Measurements from ENCODE around the gene NMBR. TPM values are rescaled to one million over a fixed set of nuclear protein-coding genes. Genes with fewer than 3 reads are reported as not detected.
"Not testable (repeated sequence)": the region's sequence is repeated elsewhere in the genome, so short reads cannot be mapped to it uniquely, and the experiment has no call there.

The NMBR gene
- total RNA-seq, 3 donors from 2014 or later (not counting 1 experiment from before 2014, with no cell fraction given), result not detected

DNA sequence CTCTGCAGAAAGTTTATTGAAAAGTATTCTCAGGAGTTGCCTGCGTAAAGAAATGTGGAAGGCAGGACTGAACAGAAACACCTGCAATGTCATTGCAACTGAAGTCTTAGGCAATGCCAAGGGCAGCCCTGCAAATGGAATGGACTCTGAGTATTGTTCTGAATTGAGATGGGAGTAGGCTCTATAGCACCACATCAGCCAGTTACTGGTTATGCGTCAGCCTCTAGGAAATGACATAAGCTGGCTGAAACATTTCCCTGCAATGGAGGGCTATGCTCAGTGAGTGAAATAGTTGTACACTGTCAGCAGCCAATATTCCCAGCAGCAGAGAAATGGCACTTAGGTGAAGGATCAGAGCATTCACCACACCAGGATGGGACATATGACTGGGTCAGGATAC lies 28.0 kb downstream of the NMBR start:
- Histone ChIP-seq H3K4me3 (ENCODE audit: low read length) (no peak overlapping the region), H3K27me3 (ENCODE audit: control insufficient read depth, insufficient read depth, low read length) (peaks cover 3% of the 10 kb centered on the region), H3K36me3 (ENCODE audit: control insufficient read depth, insufficient read depth, low read length) (no peaks in the 10 kb centered on the region), H3K27ac (ENCODE audit: low read length) (no peak overlapping the region), H3K9me3 (ENCODE audit: control insufficient read depth, insufficient read depth, low read length) (no peaks in the 10 kb centered on the region), H3K4me1 (ENCODE audit: control insufficient read depth, insufficient read depth, low read length) (no peaks in the 10 kb centered on the region)
- H3K27ac Mint-ChIP-seq, result no peak overlapping the region
- DNase-seq, result no peak
- ATAC-seq, result no peak
- peaks cover 10 to 32% of the 10 kb centered on the region in 2 donors for H3K27me3 Mint-ChIP-seq (ENCODE audit: low read depth in 2 of 2)
- TF ChIP-seq, protein P1, sequence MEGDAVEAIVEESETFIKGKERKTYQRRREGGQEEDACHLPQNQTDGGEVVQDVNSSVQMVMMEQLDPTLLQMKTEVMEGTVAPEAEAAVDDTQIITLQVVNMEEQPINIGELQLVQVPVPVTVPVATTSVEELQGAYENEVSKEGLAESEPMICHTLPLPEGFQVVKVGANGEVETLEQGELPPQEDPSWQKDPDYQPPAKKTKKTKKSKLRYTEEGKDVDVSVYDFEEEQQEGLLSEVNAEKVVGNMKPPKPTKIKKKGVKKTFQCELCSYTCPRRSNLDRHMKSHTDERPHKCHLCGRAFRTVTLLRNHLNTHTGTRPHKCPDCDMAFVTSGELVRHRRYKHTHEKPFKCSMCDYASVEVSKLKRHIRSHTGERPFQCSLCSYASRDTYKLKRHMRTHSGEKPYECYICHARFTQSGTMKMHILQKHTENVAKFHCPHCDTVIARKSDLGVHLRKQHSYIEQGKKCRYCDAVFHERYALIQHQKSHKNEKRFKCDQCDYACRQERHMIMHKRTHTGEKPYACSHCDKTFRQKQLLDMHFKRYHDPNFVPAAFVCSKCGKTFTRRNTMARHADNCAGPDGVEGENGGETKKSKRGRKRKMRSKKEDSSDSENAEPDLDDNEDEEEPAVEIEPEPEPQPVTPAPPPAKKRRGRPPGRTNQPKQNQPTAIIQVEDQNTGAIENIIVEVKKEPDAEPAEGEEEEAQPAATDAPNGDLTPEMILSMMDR (IDR thresholded peaks at IDR 0.05), result no peak
- no peaks in the 10 kb centered on the region for H3K36me3 Mint-ChIP-seq
- 92% methylated on average over 2 of the region's 2 CpGs for WGBS (ENCODE audit: insufficient coverage)
- no peak overlapping the region for H3K4me3 Mint-ChIP-seq
- no peaks in the 10 kb centered on the region for H3K4me1 Mint-ChIP-seq
- intact Hi-C loops (cut with micrococcal nuclease), result no loop called here
- H3K9me3 Mint-ChIP-seq, result no peaks in the 10 kb centered on the region

DNA sequence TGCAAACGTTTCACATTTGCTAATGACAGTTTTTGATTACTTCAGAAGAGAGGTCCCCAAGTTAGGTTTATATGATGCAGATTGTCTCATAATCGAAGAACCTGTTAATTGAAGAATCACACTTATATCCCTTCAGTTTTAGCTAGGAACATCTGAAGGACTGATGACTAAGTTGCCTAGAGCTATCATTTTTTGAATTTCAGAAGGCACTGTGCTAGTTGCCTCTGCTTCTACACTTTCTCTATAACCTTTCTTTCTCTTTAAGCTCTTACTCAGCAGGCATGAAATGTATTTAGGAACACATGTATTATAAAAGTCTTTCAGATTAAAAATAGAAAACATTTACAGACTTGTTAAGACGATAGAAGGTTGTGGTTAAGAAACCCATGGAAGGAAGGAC lies 28.6 kb downstream of the NMBR start:
- H3K4me3 Mint-ChIP-seq, result no peak overlapping the region
- no peaks in the 10 kb centered on the region for H3K9me3 Mint-ChIP-seq
- no peaks in the 10 kb centered on the region for H3K4me1 Mint-ChIP-seq
- Histone ChIP-seq H3K36me3 (ENCODE audit: control insufficient read depth, insufficient read depth, low read length) (no peaks in the 10 kb centered on the region), H3K9me3 (ENCODE audit: control insufficient read depth, insufficient read depth, low read length) (no peaks in the 10 kb centered on the region), H3K27ac (ENCODE audit: low read length) (no peak overlapping the region), H3K4me1 (ENCODE audit: control insufficient read depth, insufficient read depth, low read length) (no peaks in the 10 kb centered on the region), H3K27me3 (ENCODE audit: control insufficient read depth, insufficient read depth, low read length) (peaks cover 3% of the 10 kb centered on the region), H3K4me3 (ENCODE audit: low read length) (no peak overlapping the region)
- H3K36me3 Mint-ChIP-seq, result no peaks in the 10 kb centered on the region
- TF ChIP-seq, protein P1 (IDR thresholded peaks at IDR 0.05), result no peak
- intact Hi-C loops (cut with micrococcal nuclease), result no loop called here
- ATAC-seq (no peak), DNase-seq (no peak)
- H3K27me3 Mint-ChIP-seq (ENCODE audit: low read depth in 2 of 2), result peaks cover 6 to 26% of the 10 kb centered on the region in 2 donors
- 70% methylated on average over 3 of the region's 3 CpGs for WGBS (ENCODE audit: insufficient coverage)
- H3K27ac Mint-ChIP-seq, result no peak overlapping the region

DNA sequence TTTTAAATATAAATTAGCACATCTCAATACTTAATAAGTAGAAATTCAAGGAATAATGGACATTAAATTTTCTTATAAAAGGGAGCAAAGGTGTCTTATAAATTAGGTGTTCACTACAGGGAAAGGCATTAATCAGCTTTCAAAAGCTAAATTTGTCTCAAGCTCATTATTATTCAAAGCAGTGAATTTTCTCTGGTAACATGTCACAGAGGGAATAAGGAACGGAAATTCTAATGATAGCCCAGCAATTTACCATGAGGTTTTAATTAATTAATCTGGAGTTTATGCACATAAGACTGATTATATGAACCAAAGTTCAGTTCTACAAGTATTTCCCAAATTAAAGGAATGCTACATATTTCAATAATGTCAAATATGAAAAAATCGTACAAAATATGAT lies 29.6 kb downstream of the NMBR start:
- WGBS (ENCODE audit: insufficient coverage), result 86% methylated on average over 1 of the region's 2 CpGs
- Histone ChIP-seq H3K27ac (ENCODE audit: low read length) (no peak overlapping the region), H3K4me3 (ENCODE audit: low read length) (no peak overlapping the region), H3K27me3 (ENCODE audit: control insufficient read depth, insufficient read depth, low read length) (peaks cover 3% of the 10 kb centered on the region), H3K4me1 (ENCODE audit: control insufficient read depth, insufficient read depth, low read length) (no peaks in the 10 kb centered on the region), H3K9me3 (ENCODE audit: control insufficient read depth, insufficient read depth, low read length) (no peaks in the 10 kb centered on the region), H3K36me3 (ENCODE audit: control insufficient read depth, insufficient read depth, low read length) (no peaks in the 10 kb centered on the region)
- no peak overlapping the region for H3K27ac Mint-ChIP-seq
- H3K4me3 Mint-ChIP-seq, result no peak overlapping the region
- intact Hi-C loops (cut with micrococcal nuclease), result no loop called here
- DNase-seq (no peak), ATAC-seq (no peak)
- TF ChIP-seq, protein P1 (IDR thresholded peaks at IDR 0.05), result no peak
- no peaks in the 10 kb centered on the region for H3K4me1 Mint-ChIP-seq
- peaks cover 6 to 19% of the 10 kb centered on the region in 2 donors for H3K27me3 Mint-ChIP-seq (ENCODE audit: low read depth in 2 of 2)
- no peaks in the 10 kb centered on the region for H3K36me3 Mint-ChIP-seq
- H3K9me3 Mint-ChIP-seq, result no peaks in the 10 kb centered on the region

DNA sequence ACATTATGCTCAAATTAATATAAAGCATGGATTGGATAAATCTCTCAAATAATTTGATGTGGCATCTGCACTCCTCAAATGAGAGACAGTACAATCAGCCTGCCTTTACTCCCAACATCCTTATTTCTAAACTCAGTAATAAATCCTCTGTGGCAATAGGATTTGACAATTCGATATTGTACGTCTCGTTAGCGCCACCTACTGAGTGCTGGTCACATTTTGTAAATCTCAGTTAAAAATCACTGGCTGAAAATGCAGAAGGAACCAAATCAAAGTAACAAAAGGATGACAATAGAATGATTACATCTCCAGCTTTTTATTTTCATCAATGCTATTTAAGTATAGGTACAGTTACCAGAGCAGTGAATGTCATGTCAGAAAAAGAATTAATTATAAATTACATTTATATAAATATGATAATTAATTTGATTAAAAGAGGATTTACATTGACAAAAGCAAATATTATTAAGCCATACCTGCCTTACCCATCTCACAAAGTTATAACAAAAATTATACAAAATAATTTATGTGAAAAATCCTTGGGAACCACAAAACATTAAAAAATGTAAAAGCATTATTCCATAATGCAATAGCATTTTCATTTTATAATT lies 34.4 kb downstream of the NMBR start:
- no peak overlapping the region for H3K4me3 ChIP-seq (ENCODE audit: low read length)
- H3K4me3 Mint-ChIP-seq, result no peak overlapping the region
- H3K4me1 ChIP-seq (ENCODE audit: control insufficient read depth, insufficient read depth, low read length), result no peaks in the 10 kb centered on the region
- no peak overlapping the region for H3K27ac Mint-ChIP-seq
- peaks cover 3% of the 10 kb centered on the region for H3K27me3 ChIP-seq (ENCODE audit: control insufficient read depth, insufficient read depth, low read length)
- ATAC-seq, result peak; percentile 34 to 52 (median 48)
- H3K27me3 Mint-ChIP-seq (ENCODE audit: low read depth in 2 of 2), result no peaks in the 10 kb centered on the region
- no peaks in the 10 kb centered on the region for H3K9me3 Mint-ChIP-seq
- intact Hi-C loops (cut with micrococcal nuclease), result loop anchor here (2.0 kb wide), 1 partner anchor 436 kb away; no protein-coding TSS in a partner anchor
- no peak overlapping the region for H3K27ac ChIP-seq (ENCODE audit: low read length)
- peak in 1 of 2 donors; percentile 78 for DNase-seq
- TF ChIP-seq, protein P1 (IDR thresholded peaks at IDR 0.05), result peak; percentile 80
- no peaks in the 10 kb centered on the region for H3K36me3 Mint-ChIP-seq
- 0% methylated on average over 4 of the region's 4 CpGs for WGBS (ENCODE audit: insufficient coverage)
- H3K9me3 ChIP-seq (ENCODE audit: control insufficient read depth, insufficient read depth, low read length), result no peaks in the 10 kb centered on the region
- no peaks in the 10 kb centered on the region for H3K4me1 Mint-ChIP-seq
- H3K36me3 ChIP-seq (ENCODE audit: control insufficient read depth, insufficient read depth, low read length), result no peaks in the 10 kb centered on the region

DNA sequence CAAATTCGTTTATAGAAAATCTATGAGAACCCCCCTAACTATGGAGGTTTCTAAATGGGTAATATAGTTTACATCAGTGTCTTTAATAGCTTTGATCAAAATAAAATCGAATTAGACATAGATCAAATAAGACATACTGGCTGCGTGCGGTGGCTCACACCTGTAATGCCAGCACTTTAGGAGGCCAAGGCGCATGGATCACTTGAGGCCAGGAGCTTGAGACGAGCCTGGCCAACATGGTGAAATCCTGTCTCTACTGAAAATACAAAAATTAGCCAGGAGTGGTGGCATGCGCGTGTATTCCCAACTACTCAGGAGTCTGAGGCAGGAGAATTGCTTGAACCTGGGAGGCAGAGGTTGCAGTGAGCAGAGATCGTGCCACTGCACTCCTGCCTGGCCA lies 36.1 kb downstream of the NMBR start:
- H3K4me3 Mint-ChIP-seq, result not testable (repeated sequence)

More for the DNA sequence above, 36.1 kb downstream of the NMBR start:
- H3K9me3 Mint-ChIP-seq; ATAC-seq; H3K4me3 ChIP-seq (ENCODE audit: low read length); DNase-seq; H3K27me3 ChIP-seq (ENCODE audit: control insufficient read depth, insufficient read depth, low read length); intact Hi-C loops (cut with micrococcal nuclease); H3K27ac ChIP-seq (ENCODE audit: low read length); H3K27me3 Mint-ChIP-seq (ENCODE audit: low read depth in 2 of 2); H3K9me3 ChIP-seq (ENCODE audit: control insufficient read depth, insufficient read depth, low read length); H3K27ac Mint-ChIP-seq; H3K4me1 Mint-ChIP-seq; H3K36me3 ChIP-seq (ENCODE audit: control insufficient read depth, insufficient read depth, low read length); H3K4me1 ChIP-seq (ENCODE audit: control insufficient read depth, insufficient read depth, low read length); H3K36me3 Mint-ChIP-seq: not testable (repeated sequence)
- 93% methylated on average over 8 of the region's 9 CpGs for WGBS (ENCODE audit: insufficient coverage)

Measured in natural killer cell (primary cell).